MCF 10A (cell line): ENCODE data around the gene ZNF407. TPM values are rescaled to one million over a fixed set of nuclear protein-coding genes. Genes with fewer than 3 reads are reported as not detected.
A peak's percentile ranks its signal among the peaks of the same experiment; 100 is the strongest.

Source experiments
- BruUV-seq: library from RNA; stranded (reverse); fragments of 400-500 nt; replicated peaks from 2 replicates; lab custom pipeline; 2021; lab: Mats Ljungman, UMichigan
- CTCF ChIA-PET: fragments of 300-600 bp; sonication (Branson Sonifier 250); formaldehyde crosslinking; extraction: SDS; loops from one replicate; lab custom pipeline; 2021; ENCODE audit warnings: antibody characterized with exemption, inconsistent platforms; lab: Yijun Ruan, JAX
- POLR2A ChIA-PET: fragments of 300-600, 350-650 bp; sonication (Branson Sonifier 250); formaldehyde crosslinking; extraction: SDS; loops from one replicate; lab custom pipeline; 2020; ENCODE audit warnings: antibody characterized with exemption, inconsistent platforms; lab: Yijun Ruan, JAX
- DNase-seq: peaks from one replicate; pipeline ENCODE4 v3.0.0-alpha.2; 2018; ENCODE audit not compliant: unreplicated experiment
- H3K27ac Mint-ChIP-seq: one replicate; pipeline ENCODE4 v1.8.0; 2022; ENCODE audit warnings: mild to moderate bottlenecking, low read depth, mixed read lengths; ENCODE audit not compliant: unreplicated experiment
- H3K27me3 Mint-ChIP-seq: one replicate; pipeline ENCODE4 v1.8.0; 2022; ENCODE audit warnings: mixed read lengths; ENCODE audit not compliant: insufficient read depth, unreplicated experiment
- H3K36me3 Mint-ChIP-seq: one replicate; pipeline ENCODE4 v1.8.0; 2022; ENCODE audit warnings: mild to moderate bottlenecking, moderate library complexity, mixed read lengths; ENCODE audit not compliant: insufficient read depth, unreplicated experiment
- H3K4me1 Mint-ChIP-seq: one replicate; pipeline ENCODE4 v1.8.0; 2022; ENCODE audit warnings: mixed read lengths; ENCODE audit not compliant: insufficient read depth, unreplicated experiment
- H3K4me3 Mint-ChIP-seq: one replicate; pipeline ENCODE4 v1.8.0; 2022; ENCODE audit warnings: mild to moderate bottlenecking, moderate library complexity, mixed read lengths; ENCODE audit not compliant: unreplicated experiment
- H3K9me3 Mint-ChIP-seq: one replicate; pipeline ENCODE4 v1.8.0; 2022; ENCODE audit warnings: mixed read lengths; ENCODE audit not compliant: unreplicated experiment
- intact Hi-C: fragments of 100-400 bp; cut with micrococcal nuclease; formaldehyde crosslinking; loops from 2 replicates; pipeline ENCODE4 v1.14.1; 2022
- total RNA-seq: library from RNA; stranded (reverse); gene quantifications from 2 replicates; pipeline ENCODE4 v1.2.3, GENCODE V29; 2022
- TF ChIP-seq, protein P1 (sequence below): fragments of 200-600 bp; IDR thresholded peaks from one replicate; pipeline ENCODE4 v1.8.0; 2022; ENCODE audit warnings: antibody characterized with exemption, mild to moderate bottlenecking; ENCODE audit not compliant: unreplicated experiment

ZNF407 gene
- total RNA-seq, 1 experiment from 2014 or later = 9.5 TPM

DNA sequence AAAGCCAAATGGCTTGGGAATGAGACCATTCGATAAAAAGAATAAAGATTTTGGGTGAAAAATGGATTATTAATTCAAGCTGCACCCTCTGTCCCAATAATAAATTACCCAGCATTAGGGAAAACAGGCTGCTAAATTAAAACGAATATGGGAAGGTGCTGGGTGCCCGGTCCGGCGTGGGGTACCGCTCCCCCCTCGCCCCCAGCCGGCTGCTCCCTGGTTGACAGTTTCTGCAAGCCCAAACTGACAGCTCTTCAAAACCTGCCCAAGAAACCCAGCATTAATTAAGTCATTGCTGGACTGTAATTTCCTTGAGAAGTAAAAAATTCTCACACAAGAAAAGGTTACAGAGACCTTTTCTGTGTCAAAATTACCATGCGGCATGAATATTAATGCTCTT is 512.6 kb downstream of the ZNF407 start:
- no peak for DNase-seq
- no peaks in the 10 kb centered on the region for H3K9me3 Mint-ChIP-seq
- no peak overlapping the region for H3K27ac Mint-ChIP-seq
- H3K4me3 Mint-ChIP-seq = no peak overlapping the region
- ChIA-PET CTCF (no interaction called here), POLR2A (no interaction called here)
- H3K27me3 Mint-ChIP-seq = no peaks in the 10 kb centered on the region
- intact Hi-C loops = no loop called here
- BruUV-seq = no TSS peak
- H3K36me3 Mint-ChIP-seq = no peaks in the 10 kb centered on the region
- no peaks in the 10 kb centered on the region for H3K4me1 Mint-ChIP-seq
- TF ChIP-seq, protein P1, sequence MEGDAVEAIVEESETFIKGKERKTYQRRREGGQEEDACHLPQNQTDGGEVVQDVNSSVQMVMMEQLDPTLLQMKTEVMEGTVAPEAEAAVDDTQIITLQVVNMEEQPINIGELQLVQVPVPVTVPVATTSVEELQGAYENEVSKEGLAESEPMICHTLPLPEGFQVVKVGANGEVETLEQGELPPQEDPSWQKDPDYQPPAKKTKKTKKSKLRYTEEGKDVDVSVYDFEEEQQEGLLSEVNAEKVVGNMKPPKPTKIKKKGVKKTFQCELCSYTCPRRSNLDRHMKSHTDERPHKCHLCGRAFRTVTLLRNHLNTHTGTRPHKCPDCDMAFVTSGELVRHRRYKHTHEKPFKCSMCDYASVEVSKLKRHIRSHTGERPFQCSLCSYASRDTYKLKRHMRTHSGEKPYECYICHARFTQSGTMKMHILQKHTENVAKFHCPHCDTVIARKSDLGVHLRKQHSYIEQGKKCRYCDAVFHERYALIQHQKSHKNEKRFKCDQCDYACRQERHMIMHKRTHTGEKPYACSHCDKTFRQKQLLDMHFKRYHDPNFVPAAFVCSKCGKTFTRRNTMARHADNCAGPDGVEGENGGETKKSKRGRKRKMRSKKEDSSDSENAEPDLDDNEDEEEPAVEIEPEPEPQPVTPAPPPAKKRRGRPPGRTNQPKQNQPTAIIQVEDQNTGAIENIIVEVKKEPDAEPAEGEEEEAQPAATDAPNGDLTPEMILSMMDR = no peak

DNA sequence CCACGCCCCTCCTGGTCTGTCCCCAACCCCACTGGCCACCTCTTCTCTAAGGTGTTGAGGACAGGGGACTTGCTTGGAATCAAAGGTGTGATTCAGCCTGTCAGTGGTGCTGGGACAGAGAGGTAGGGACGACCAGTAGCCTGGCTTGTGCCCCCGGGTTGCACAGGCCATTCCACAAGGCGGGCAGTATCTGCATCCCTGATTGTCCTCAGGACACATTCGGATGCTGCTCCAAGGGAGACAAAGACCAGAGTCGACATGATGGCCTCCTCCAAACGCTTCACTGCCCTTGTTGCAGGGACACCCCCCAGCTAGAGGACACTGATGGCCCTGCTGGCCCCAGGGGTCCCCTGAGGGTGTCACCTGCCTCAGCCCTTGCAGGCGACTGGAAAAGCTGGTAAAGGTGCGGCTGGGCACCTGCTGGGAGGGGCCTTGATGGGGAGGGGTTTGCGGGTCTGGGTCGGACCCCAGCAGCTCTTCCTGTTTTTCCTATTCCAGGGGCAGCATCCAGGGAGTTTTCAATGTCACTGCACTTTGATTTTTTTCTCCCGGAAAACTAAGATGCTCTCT is 513.3 kb downstream of the ZNF407 start:
- Mint-ChIP-seq H3K4me1 (no peaks in the 10 kb centered on the region), H3K9me3 (no peaks in the 10 kb centered on the region), H3K36me3 (no peaks in the 10 kb centered on the region), H3K27me3 (no peaks in the 10 kb centered on the region), H3K27ac (no peak overlapping the region), H3K4me3 (no peak overlapping the region)
- intact Hi-C loops = no loop called here
- DNase-seq = no peak
- CTCF ChIA-PET = interaction anchor here (0.6 kb wide), 1 partner anchor 514 kb away, joined by 3 read pairs; no protein-coding TSS in a partner anchor
- POLR2A ChIA-PET = no interaction called here
- BruUV-seq = no TSS peak
- TF ChIP-seq, protein P1 = no peak

DNA sequence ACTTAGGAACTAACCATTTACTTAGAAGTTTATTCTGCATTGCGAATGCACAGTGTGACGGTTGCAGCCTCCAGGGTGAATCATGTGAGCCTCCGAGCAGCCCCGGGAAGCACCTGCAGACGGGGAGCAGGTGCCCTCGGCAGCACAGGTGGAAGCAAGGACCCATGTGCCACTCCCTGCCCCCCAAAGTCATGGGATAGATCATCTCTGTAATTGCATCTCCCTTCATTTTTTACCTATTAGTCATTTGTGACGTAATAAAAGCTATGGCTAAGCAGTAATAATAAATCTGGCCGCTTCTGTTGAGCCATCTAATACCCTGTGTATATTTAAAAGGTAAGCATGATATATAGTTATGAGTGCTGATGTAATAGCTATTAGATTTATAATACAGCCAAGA is 514.1 kb downstream of the ZNF407 start:
- Mint-ChIP-seq H3K36me3 (no peaks in the 10 kb centered on the region), H3K4me1 (no peaks in the 10 kb centered on the region), H3K4me3 (no peak overlapping the region), H3K27ac (no peak overlapping the region), H3K9me3 (no peaks in the 10 kb centered on the region), H3K27me3 (no peaks in the 10 kb centered on the region)
- POLR2A ChIA-PET = no interaction called here
- intact Hi-C loops = no loop called here
- CTCF ChIA-PET = interaction anchor here (0.6 to 0.8 kb wide), 2 partner anchors 71 to 515 kb away, joined by 3 to 4 read pairs; no protein-coding TSS in a partner anchor
- TF ChIP-seq, protein P1 = no peak
- BruUV-seq = no TSS peak
- DNase-seq = peak; percentile 19

- TF ChIP-seq, protein P1 = no peak
- no TSS peak for BruUV-seq
- Mint-ChIP-seq H3K36me3 (no peaks in the 10 kb centered on the region), H3K27me3 (no peaks in the 10 kb centered on the region), H3K4me3 (no peak overlapping the region), H3K27ac (no peak overlapping the region), H3K9me3 (no peaks in the 10 kb centered on the region), H3K4me1 (no peaks in the 10 kb centered on the region)
- intact Hi-C loops = no loop called here
- ChIA-PET POLR2A (no interaction called here), CTCF (interaction anchor here (0.8 kb wide), 1 partner anchor 72 kb away, joined by 4 read pairs; no protein-coding TSS in a partner anchor)
- DNase-seq = no peak
Observed at GRCh38 chr18:75112186-75113096, 514.8 kb downstream of the ZNF407 start.
